K562 (cell line): ENCODE results near the gene YAP1. TPM values are rescaled to one million over a fixed set of nuclear protein-coding genes. Genes with fewer than 3 reads are reported as not detected.
A peak's percentile ranks its signal among the peaks of the same experiment; 100 is the strongest.

Experiments used
- BRF1 ChIP-seq: IDR thresholded peaks from 3 replicates; pipeline ENCODE4 v1.6.1; 2011; ENCODE audit warnings: borderline replicate concordance, mild to moderate bottlenecking; ENCODE audit not compliant: insufficient read length; ENCODE audit errors: extremely low read depth
- DPF2 ChIP-seq: fragments of 450-650 bp; IDR thresholded peaks from 2 replicates; pipeline ENCODE4 v1.6.1; 2016
- ETS2 ChIP-seq: IDR thresholded peaks from 2 replicates; pipeline ENCODE4 v1.6.1; 2016; ENCODE audit warnings: borderline replicate concordance, missing genetic modification characterization, mild to moderate bottlenecking, moderate library complexity, missing compliant biosample characterization; ENCODE audit not compliant: poor library complexity, severe bottlenecking
- EWSR1 ChIP-seq: fragments of 450-650 bp; IDR thresholded peaks from 2 replicates; pipeline ENCODE4 v1.6.1; 2018; ENCODE audit warnings: borderline replicate concordance, mild to moderate bottlenecking, low read depth, moderate library complexity; ENCODE audit not compliant: partially characterized antibody
- FOXA3 ChIP-seq, 2 experiments: fragments of 450-650 bp in 1 of 2; sonication (generic) in 1 of 2; formaldehyde crosslinking; IDR thresholded peaks in 1 of 2; conservative IDR thresholded peaks in 1 of 2; 2 replicates each; pipeline versions ENCODE4 v1.4.0 to v1.8.0; 2020 to 2022; ENCODE audit warnings: mild to moderate bottlenecking in 2 of 2, missing genetic modification reagents in 1 of 2
- HNRNPH1 ChIP-seq: fragments of 200-400 bp; formaldehyde crosslinking; optimal IDR thresholded peaks from 2 replicates; pipeline ENCODE3; 2017; ENCODE audit warnings: low read depth, mild to moderate bottlenecking, low read length, moderate library complexity
- IRF2 ChIP-seq: sonication (generic); formaldehyde crosslinking; IDR thresholded peaks from 2 replicates; pipeline ENCODE4 v1.8.1; 2022; ENCODE audit warnings: mild to moderate bottlenecking, missing genetic modification reagents
- KLF16 ChIP-seq: IDR thresholded peaks from 2 replicates; pipeline ENCODE4 v1.6.1; 2016; ENCODE audit warnings: antibody characterized with exemption
- MEF2A ChIP-seq: IDR thresholded peaks from 2 replicates; pipeline ENCODE4 v1.6.1; 2011; ENCODE audit warnings: low read depth, mild to moderate bottlenecking, low read length, moderate library complexity; ENCODE audit not compliant: control insufficient read depth
- NUFIP1 ChIP-seq: fragments of 450-650 bp; IDR thresholded peaks from 2 replicates; pipeline ENCODE4 v1.6.1; 2018; ENCODE audit not compliant: partially characterized antibody
- TFE3 ChIP-seq: fragments of 450-650 bp; formaldehyde crosslinking; IDR thresholded peaks from 2 replicates; pipeline ENCODE4 v1.4.0; 2020; ENCODE audit warnings: mild to moderate bottlenecking, mixed read lengths
- XRCC5 ChIP-seq: fragments of 200-400 bp; formaldehyde crosslinking; IDR thresholded peaks from 2 replicates; pipeline ENCODE4 v1.6.1; 2017; ENCODE audit warnings: low read depth, mild to moderate bottlenecking, low read length
- ZNF12 ChIP-seq: sonication (generic); formaldehyde crosslinking; IDR thresholded peaks from 2 replicates; pipeline ENCODE4 v1.4.0; 2020; ENCODE audit warnings: mild to moderate bottlenecking, missing genetic modification reagents
- ZNF253 ChIP-seq: fragments of 250-450 bp; sonication (Bioruptor Pico); conservative IDR thresholded peaks from 2 replicates; pipeline ENCODE4 v1.6.1; 2021; ENCODE audit warnings: mild to moderate bottlenecking
- ZNF766 ChIP-seq: fragments of 200-800 bp; sonication (Bioruptor generic); conservative IDR thresholded peaks from 2 replicates; pipeline ENCODE4 v1.6.1; 2016; ENCODE audit warnings: missing genetic modification characterization, missing compliant biosample characterization
- polyA plus RNA-seq, 8 experiments: library from polyadenylated mRNA; depleted of rRNA in 4 of 8; stranded (reverse) in 5 of 8; unstranded in 3 of 8; fragments of >200 nt; fragmentation: Nextera tagmentation in 2 of 8; fragmentation: Illumina TruSeq in 1 of 8; extraction: Ambion mirVana in 2 of 8; extraction: Trizol in 1 of 8; gene quantifications; 2 replicates each; pipeline versions ENCODE4 v1.2.1 to v1.2.3, GENCODE V29; 2011 to 2014; ENCODE audit warnings: inconsistent platforms in 1 of 8, missing spikeins in 1 of 8
- total RNA-seq, 7 experiments: library from RNA; depleted of rRNA in 6 of 7; stranded (reverse); fragments of >200 nt in 6 of 7; fragmentation: Illumina TruSeq in 2 of 7; extraction: Trizol in 2 of 7; gene quantifications; 2 replicates each; pipeline versions ENCODE4 v1.2.1 to v1.2.3, GENCODE V29; 2011 to 2021; ENCODE audit warnings: low replicate concordance in 1 of 7
- TF ChIP-seq, protein P1 (sequence below): fragments of 450-650 bp; IDR thresholded peaks from 2 replicates; pipeline ENCODE4 v1.6.1; 2016; ENCODE audit warnings: low read depth
- TF ChIP-seq, protein P2 (sequence below): fragments of 450-650 bp; IDR thresholded peaks from 2 replicates; pipeline ENCODE4 v1.6.1; 2016

Gene YAP1
- total and polyA plus RNA-seq, 9 of the 15 experiments (the other 6 are each of a cell fraction or from before 2014, with no cell fraction given), result 0.18 TPM; not detected in 8

DNA sequence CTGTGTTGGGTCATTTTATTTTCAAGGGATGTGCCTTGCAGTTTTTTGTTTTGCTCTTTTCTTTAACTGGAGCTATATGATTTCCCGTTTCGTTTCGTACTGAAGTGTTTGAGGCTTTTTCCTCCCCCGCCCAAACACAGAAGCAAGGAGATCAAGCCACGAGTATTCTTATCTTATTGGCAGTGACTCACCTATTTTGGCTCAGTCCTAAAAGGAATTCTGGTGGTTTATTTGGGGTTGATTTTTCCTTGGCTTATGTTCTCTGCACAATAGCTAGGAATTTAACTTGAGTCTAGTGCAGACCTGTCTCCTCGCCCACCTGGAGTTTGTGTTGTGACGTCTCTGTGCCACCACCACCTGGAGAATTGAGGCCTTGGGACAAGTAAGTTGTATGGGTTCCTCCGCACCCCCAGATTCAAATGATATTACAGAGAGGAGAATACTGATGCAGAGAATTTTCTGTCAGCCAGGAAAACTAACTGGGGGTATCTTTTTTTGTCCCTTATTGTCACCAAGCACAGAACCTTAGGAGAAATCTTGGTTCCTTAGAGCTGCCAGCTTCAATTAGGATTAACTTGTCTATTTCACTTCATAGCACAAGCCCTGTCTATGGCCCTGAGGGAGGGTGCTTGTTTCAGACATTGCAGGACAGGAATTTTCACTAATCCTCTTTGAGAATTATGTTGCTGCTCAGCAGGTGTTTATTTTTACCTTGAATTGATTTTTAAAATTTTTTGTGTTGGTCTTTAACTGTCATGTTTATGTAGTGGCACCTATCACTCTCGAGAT, 116.6 kb downstream of the YAP1 start (continued):
- TF ChIP-seq, protein P1, sequence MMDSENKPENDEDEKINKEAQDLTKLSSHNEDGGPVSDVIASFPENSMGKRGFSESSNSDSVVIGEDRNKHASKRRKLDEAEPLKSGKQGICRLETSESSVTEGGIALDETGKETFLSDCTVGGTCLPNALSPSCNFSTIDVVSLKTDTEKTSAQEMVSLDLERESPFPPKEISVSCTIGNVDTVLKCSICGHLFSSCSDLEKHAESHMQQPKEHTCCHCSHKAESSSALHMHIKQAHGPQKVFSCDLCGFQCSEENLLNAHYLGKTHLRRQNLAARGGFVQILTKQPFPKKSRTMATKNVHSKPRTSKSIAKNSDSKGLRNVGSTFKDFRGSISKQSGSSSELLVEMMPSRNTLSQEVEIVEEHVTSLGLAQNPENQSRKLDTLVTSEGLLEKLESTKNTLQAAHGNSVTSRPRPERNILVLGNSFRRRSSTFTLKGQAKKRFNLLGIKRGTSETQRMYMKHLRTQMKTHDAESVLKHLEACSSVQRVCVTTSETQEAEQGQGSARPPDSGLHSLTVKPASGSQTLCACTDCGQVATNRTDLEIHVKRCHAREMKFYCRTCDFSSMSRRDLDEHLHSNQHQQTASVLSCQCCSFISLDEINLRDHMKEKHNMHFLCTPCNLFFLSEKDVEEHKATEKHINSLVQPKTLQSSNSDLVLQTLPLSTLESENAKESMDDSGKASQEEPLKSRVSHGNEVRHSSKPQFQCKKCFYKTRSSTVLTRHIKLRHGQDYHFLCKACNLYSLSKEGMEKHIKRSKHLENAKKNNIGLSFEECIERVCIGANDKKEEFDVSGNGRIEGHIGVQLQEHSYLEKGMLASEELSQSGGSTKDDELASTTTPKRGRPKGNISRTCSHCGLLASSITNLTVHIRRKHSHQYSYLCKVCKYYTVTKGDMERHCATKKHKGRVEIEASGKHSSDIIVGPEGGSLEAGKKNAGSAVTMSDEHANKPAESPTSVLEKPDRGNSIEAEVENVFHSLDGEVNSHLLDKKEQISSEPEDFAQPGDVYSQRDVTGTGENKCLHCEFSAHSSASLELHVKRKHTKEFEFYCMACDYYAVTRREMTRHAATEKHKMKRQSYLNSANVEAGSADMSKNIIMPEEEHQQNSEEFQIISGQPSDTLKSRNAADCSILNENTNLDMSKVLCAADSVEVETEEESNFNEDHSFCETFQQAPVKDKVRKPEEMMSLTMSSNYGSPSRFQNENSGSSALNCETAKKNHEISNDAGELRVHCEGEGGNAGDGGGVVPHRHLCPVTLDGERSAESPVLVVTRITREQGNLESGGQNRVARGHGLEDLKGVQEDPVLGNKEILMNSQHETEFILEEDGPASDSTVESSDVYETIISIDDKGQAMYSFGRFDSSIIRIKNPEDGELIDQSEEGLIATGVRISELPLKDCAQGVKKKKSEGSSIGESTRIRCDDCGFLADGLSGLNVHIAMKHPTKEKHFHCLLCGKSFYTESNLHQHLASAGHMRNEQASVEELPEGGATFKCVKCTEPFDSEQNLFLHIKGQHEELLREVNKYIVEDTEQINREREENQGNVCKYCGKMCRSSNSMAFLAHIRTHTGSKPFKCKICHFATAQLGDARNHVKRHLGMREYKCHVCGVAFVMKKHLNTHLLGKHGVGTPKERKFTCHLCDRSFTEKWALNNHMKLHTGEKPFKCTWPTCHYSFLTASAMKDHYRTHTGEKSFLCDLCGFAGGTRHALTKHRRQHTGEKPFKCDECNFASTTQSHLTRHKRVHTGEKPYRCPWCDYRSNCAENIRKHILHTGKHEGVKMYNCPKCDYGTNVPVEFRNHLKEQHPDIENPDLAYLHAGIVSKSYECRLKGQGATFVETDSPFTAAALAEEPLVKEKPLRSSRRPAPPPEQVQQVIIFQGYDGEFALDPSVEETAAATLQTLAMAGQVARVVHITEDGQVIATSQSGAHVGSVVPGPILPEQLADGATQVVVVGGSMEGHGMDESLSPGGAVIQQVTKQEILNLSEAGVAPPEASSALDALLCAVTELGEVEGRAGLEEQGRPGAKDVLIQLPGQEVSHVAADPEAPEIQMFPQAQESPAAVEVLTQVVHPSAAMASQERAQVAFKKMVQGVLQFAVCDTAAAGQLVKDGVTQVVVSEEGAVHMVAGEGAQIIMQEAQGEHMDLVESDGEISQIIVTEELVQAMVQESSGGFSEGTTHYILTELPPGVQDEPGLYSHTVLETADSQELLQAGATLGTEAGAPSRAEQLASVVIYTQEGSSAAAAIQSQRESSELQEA, result no peak
- TF ChIP-seq EWSR1, result no peak
- no peak for TF ChIP-seq ZNF253
- TF ChIP-seq MEF2A, result no peak
- TF ChIP-seq, protein P2, sequence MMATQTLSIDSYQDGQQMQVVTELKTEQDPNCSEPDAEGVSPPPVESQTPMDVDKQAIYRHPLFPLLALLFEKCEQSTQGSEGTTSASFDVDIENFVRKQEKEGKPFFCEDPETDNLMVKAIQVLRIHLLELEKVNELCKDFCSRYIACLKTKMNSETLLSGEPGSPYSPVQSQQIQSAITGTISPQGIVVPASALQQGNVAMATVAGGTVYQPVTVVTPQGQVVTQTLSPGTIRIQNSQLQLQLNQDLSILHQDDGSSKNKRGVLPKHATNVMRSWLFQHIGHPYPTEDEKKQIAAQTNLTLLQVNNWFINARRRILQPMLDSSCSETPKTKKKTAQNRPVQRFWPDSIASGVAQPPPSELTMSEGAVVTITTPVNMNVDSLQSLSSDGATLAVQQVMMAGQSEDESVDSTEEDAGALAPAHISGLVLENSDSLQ, result no peak
- no peak for TF ChIP-seq HNRNPH1
- TF ChIP-seq IRF2 (CRISPR knock-in tag), result no peak
- TF ChIP-seq ZNF766, result peak; percentile 83
- no peak for TF ChIP-seq FOXA3 (CRISPR knock-in tag; conservative IDR thresholded peaks at IDR 0.05 in 1 of 2, IDR thresholded peaks at IDR 0.05 in 1 of 2)
- no peak for TF ChIP-seq ZNF12
- no peak for TF ChIP-seq TFE3 (CRISPR knock-in tag)
- TF ChIP-seq KLF16, result no peak
- TF ChIP-seq BRF1, result no peak
- no peak for TF ChIP-seq ETS2 (tag)
- no peak for TF ChIP-seq NUFIP1
- no peak for TF ChIP-seq XRCC5
- TF ChIP-seq DPF2, result peak; percentile 48; the same call in 1 of the 2 replicates
